GM10248 (cell line): Measurements from ENCODE around the gene TOLLIP.

ENCODE experiments used
- CTCF ChIA-PET: fragments of 300-600 bp; sonication (Branson Sonifier 250); formaldehyde crosslinking; extraction: SDS; loops from one replicate; lab custom pipeline; 2021; ENCODE audit warnings: antibody characterized with exemption; lab: Yijun Ruan, JAX
- POLR2A ChIA-PET: fragments of 350-650 bp; sonication (Branson Sonifier 250); formaldehyde crosslinking; extraction: SDS; loops from one replicate; lab custom pipeline; 2020; ENCODE audit warnings: antibody characterized with exemption; lab: Yijun Ruan, JAX
- DNase-seq: peaks from one replicate; pipeline ENCODE4 v3.0.0; 2012; ENCODE audit errors: extremely low spot score
- TF ChIP-seq, protein P1 (sequence below): IDR thresholded peaks from 2 replicates; pipeline ENCODE4 v1.5.1; 2012; ENCODE audit warnings: mild to moderate bottlenecking, low read depth; ENCODE audit errors: extremely low read depth, missing control alignments, control extremely low read depth

Gene TOLLIP

DNA sequence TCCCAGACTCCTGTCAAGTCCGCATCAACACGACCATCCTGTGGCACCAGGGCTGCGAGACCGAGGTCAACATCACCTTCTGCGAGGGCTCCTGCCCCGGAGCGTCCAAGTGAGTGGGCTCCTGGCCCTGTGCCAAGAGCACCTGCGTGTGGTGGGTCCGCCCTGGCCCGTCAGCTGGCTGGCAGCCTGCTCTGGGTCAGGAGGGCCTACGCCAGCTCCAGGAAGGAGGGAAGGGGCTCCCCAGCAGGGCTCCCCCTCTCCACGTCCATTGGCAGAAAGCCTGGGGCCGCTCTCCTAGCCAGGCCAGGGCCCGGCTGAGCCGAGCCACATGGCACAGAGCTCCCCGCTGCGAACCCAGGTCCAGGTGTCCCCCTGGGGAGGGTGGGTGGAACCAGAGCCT is 48.8 kb downstream of the TOLLIP start:
- TF ChIP-seq, protein P1, sequence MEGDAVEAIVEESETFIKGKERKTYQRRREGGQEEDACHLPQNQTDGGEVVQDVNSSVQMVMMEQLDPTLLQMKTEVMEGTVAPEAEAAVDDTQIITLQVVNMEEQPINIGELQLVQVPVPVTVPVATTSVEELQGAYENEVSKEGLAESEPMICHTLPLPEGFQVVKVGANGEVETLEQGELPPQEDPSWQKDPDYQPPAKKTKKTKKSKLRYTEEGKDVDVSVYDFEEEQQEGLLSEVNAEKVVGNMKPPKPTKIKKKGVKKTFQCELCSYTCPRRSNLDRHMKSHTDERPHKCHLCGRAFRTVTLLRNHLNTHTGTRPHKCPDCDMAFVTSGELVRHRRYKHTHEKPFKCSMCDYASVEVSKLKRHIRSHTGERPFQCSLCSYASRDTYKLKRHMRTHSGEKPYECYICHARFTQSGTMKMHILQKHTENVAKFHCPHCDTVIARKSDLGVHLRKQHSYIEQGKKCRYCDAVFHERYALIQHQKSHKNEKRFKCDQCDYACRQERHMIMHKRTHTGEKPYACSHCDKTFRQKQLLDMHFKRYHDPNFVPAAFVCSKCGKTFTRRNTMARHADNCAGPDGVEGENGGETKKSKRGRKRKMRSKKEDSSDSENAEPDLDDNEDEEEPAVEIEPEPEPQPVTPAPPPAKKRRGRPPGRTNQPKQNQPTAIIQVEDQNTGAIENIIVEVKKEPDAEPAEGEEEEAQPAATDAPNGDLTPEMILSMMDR = no peak
- ChIA-PET CTCF (interaction anchor here (0.9 kb wide), 1 partner anchor 58 kb away, joined by 3 read pairs; no protein-coding TSS in a partner anchor), POLR2A (no interaction called here)
- DNase-seq = no peak

DNA sequence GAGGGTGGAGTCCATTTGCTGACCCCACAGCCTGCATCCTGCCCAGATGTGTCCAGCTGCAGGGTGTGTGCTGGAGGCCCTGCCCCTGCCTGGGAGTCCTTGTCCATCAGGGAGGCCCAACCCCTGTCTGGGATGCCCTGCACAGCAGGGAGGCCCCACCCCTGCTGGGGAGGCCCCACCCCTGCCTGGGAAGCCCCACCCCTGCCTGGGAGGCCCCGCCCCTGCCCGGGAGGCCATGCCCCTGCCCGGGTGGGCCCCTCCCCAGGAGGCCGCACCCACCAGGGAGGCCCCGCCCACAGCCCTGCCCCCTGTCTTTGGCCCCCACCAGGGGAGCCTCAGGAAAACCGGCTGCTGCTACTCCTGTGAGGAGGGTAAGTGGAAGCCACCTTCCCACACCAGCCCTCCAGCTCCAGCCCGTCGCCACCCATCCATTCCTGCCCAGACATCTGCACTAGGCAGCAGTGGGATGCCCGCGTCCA is 49.4 kb downstream of the TOLLIP start:
- POLR2A ChIA-PET = no interaction called here

DNA sequence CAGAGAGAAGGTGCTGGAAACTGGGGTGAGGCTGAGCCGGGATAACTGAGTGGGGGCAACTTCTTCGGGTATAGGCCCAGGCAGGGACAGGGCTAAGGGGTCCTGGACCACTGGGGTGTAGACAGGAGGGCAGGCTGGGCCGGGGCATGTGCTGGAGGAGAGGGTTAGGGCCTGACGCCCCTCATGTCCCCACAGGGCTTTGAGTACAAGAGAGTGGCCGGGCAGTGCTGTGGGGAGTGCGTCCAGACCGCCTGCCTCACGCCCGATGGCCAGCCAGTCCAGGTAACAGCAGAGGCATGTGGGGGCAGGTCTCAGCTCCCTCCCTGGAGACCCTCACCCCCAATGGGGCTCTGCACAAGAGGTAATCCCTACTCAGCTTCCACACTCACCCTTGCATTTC is 49.9 kb downstream of the TOLLIP start:
- POLR2A ChIA-PET = no interaction called here
- CTCF ChIA-PET = no interaction called here
- no peak for DNase-seq
- TF ChIP-seq, protein P1 = no peak

More for the DNA sequence above, 49.4 kb downstream of the TOLLIP start:
- CTCF ChIA-PET = no interaction called here
- DNase-seq = peak; percentile 57
- TF ChIP-seq, protein P1 = no peak

DNA sequence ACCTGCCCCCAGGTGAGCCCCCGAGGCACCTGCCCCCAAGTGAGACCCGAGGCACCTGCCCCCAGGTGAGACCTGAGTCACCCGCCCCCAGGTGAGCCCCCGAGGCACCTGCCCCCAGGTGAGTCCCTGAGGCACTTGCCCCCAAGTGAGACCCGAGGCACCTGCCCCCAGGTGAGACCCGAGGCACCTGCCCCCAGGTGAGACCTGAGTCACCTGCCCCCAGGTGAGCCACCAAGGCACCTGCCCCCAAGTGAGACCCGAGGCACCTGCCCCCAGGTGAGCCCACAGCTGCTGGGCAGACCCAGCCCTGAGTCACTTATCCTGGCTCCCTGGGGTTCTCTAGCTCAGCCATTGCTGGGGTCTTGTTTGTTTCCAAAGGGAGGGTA is 50.4 kb downstream of the TOLLIP start:
- no peak for DNase-seq
- CTCF ChIA-PET = no interaction called here
- TF ChIP-seq, protein P1 = no peak
- POLR2A ChIA-PET = no interaction called here

DNA sequence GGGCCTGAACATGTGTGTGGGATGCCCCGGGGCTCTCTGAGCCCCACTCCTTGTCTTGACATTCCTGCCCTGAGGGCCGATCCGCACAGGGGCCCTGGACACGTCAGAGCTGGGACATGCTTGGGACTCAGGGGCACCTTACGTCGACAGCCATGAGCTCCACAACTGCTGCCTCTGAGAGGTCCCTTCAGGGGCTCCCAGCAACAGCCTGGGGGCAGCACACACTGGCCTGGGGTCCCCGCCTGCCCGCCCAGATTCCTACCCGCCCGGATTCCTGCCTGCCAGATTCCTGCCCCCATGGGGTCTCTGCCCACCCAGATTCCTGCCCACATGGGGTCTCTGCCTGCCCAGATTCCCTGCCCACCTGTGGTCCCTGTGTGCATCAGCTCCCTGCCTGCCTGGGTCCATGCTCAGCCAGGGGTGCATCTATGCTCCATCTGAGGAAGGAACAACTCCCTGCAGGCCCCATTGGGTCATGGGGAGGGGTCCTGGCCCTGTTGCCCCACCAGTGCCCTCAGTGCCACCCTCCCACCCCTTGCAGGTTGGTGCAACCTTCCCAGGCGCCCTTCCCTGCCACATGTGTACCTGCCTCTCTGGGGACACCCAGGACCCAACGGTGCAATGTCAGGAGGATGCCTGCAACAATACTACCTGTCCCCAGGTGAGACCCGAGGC is 50.9 kb downstream of the TOLLIP start:
- no peak for DNase-seq
- TF ChIP-seq, protein P1 = no peak
- CTCF ChIA-PET = no interaction called here
- POLR2A ChIA-PET = no interaction called here

DNA sequence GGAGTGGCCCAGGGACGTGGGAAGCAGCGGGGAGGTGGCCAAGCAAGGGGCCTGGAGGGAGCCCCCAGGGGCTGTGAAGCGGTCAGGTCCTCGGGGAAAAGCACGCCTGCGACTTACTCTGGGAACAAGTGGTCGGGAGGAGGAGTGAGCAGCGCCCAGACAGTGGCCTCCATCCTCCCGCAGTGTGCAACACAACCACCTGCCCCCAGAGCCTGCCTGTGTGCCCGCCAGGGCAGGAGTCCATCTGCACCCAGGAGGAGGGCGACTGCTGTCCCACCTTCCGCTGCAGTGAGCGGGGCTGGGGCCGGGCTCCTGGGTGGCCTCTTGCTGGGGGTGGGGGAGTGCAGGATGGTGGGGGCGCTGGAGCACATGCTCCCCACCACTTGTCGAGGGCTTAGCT is 51.5 kb downstream of the TOLLIP start:
- ChIA-PET CTCF (no interaction called here), POLR2A (no interaction called here)
- TF ChIP-seq, protein P1 = no peak
- no peak for DNase-seq
